Liver (tissue), 9 donors: ENCODE results near the gene SDK2. TPM values are rescaled to one million over a fixed set of nuclear protein-coding genes. Genes with fewer than 3 reads are reported as not detected.

Experiments
- DNase-seq: peaks from one replicate; pipeline ENCODE4 v3.0.0-alpha.2; 2017; ENCODE audit warnings: low spot score
- H3K27ac ChIP-seq, 2 donors: one replicate each; pipeline ENCODE4 v1.7.0; 2013; ENCODE audit warnings: inconsistent platforms in 2 of 2, low read length in 2 of 2, control low read depth in 1 of 2, low read depth in 1 of 2, mild to moderate bottlenecking in 1 of 2
- H3K27me3 ChIP-seq, 4 donors: one replicate each; pipeline versions ENCODE4 v1.6.1 to v1.7.0; 2013; ENCODE audit warnings: low read length in 3 of 4, inconsistent platforms in 1 of 4, mild to moderate bottlenecking in 1 of 4, moderate library complexity in 1 of 4; ENCODE audit not compliant: control insufficient read depth in 4 of 4, insufficient read depth in 4 of 4
- H3K36me3 ChIP-seq, 4 donors: one replicate each; pipeline versions ENCODE4 v1.6.1 to v1.7.0; 2013; ENCODE audit warnings: low read length in 3 of 4, mild to moderate bottlenecking in 3 of 4, low read depth in 1 of 4, moderate library complexity in 1 of 4; ENCODE audit not compliant: control insufficient read depth in 4 of 4, insufficient read depth in 3 of 4
- H3K4me1 ChIP-seq, 4 donors: one replicate each; pipeline versions ENCODE4 v1.6.1 to v1.7.0; 2013; ENCODE audit warnings: low read length in 3 of 4, mild to moderate bottlenecking in 3 of 4, moderate library complexity in 1 of 4; ENCODE audit not compliant: control insufficient read depth in 4 of 4, insufficient read depth in 4 of 4
- H3K4me3 ChIP-seq, 3 donors: one replicate each; pipeline versions ENCODE4 v1.6.1 to v1.7.0; 2013; ENCODE audit warnings: low read length in 3 of 3, control low read depth in 1 of 3, low read depth in 1 of 3, mild to moderate bottlenecking in 1 of 3
- H3K9ac ChIP-seq, 2 donors: one replicate each; pipeline ENCODE4 v1.7.0; 2013; ENCODE audit warnings: low read length in 2 of 2, mild to moderate bottlenecking in 2 of 2, moderate library complexity in 2 of 2, control low read depth in 1 of 2, low read depth in 1 of 2
- H3K9me3 ChIP-seq, 4 donors: one replicate each; pipeline versions ENCODE4 v1.6.1 to v1.7.0; 2013; ENCODE audit warnings: low read length in 3 of 4; ENCODE audit not compliant: control insufficient read depth in 4 of 4
- EGR1 ChIP-seq, 2 donors: IDR thresholded peaks; 2 replicates each; pipeline ENCODE4 v1.6.1; 2016 to 2018; ENCODE audit warnings: antibody characterized with exemption in 2 of 2, low read depth in 2 of 2
- FOXA1 ChIP-seq: IDR thresholded peaks from 2 replicates; pipeline ENCODE4 v1.6.1; 2016; ENCODE audit warnings: antibody characterized with exemption
- FOXA2 ChIP-seq: IDR thresholded peaks from 2 replicates; pipeline ENCODE4 v1.6.1; 2016; ENCODE audit warnings: antibody characterized with exemption
- GABPA ChIP-seq, 2 donors: IDR thresholded peaks in 1 of 2; conservative IDR thresholded peaks in 1 of 2; 2 replicates each; pipeline ENCODE4 v1.6.1; 2016; ENCODE audit warnings: antibody characterized with exemption in 2 of 2, mild to moderate bottlenecking in 1 of 2, moderate library complexity in 1 of 2
- HNF4A ChIP-seq, 2 donors: conservative IDR thresholded peaks; 2 replicates each; pipeline ENCODE4 v1.6.1; 2016; ENCODE audit warnings: antibody characterized with exemption in 2 of 2, mild to moderate bottlenecking in 2 of 2
- HNF4G ChIP-seq: IDR thresholded peaks from 2 replicates; pipeline ENCODE4 v1.6.1; 2016; ENCODE audit warnings: antibody characterized with exemption
- NR2F2 ChIP-seq: IDR thresholded peaks from 2 replicates; pipeline ENCODE4 v1.6.1; 2016; ENCODE audit warnings: antibody characterized with exemption
- RAD21 ChIP-seq, 2 donors: IDR thresholded peaks; 2 replicates each; pipeline ENCODE4 v1.6.1; 2016; ENCODE audit warnings: antibody characterized with exemption in 2 of 2, mild to moderate bottlenecking in 2 of 2
- RXRA ChIP-seq, 2 donors: IDR thresholded peaks; 2 replicates each; pipeline ENCODE4 v1.6.1; 2017 to 2018; ENCODE audit warnings: antibody characterized with exemption in 2 of 2, mild to moderate bottlenecking in 1 of 2
- SP1 ChIP-seq: IDR thresholded peaks from 2 replicates; pipeline ENCODE4 v1.6.1; 2018; ENCODE audit warnings: antibody characterized with exemption, mild to moderate bottlenecking
- TAF1 ChIP-seq: conservative IDR thresholded peaks from 2 replicates; pipeline ENCODE4 v1.6.1; 2016; ENCODE audit warnings: antibody characterized with exemption, mild to moderate bottlenecking
- YY1 ChIP-seq: IDR thresholded peaks from 2 replicates; pipeline ENCODE4 v1.6.1; 2016; ENCODE audit warnings: antibody characterized with exemption, mild to moderate bottlenecking
- WGBS: extraction: QIAGEN DNeasy Blood & Tissue Kit; methylation state at CpG from one replicate; pipeline ENCODE4 v1.1.7; 2013; 5-methylcytosine and 5-hydroxymethylcytosine counted together
- polyA plus RNA-seq, 2 donors: library from polyadenylated mRNA; stranded (reverse) in 1 of 2; unstranded in 1 of 2; fragments of 200-250 nt in 1 of 2; fragments of >200 nt in 1 of 2; fragmentation: Nextera tagmentation in 1 of 2; extraction: Ambion mirVana in 1 of 2; gene quantifications; one replicate each; pipeline versions ENCODE4 v1.2.1 to v1.2.3, GENCODE V29; 2013 to 2015
- total RNA-seq, 2 donors: library from RNA; depleted of rRNA; stranded (reverse); fragments of >200 nt; gene quantifications; one replicate each; pipeline ENCODE4 v1.2.3, GENCODE V29; 2014
- TF ChIP-seq, protein P1 (sequence below): IDR thresholded peaks from 2 replicates; pipeline ENCODE4 v1.6.1; 2016; ENCODE audit warnings: antibody characterized with exemption, mild to moderate bottlenecking
- TF ChIP-seq, protein P2 (sequence below): IDR thresholded peaks from 2 replicates; pipeline ENCODE4 v1.6.1; 2016; ENCODE audit warnings: antibody characterized with exemption
- TF ChIP-seq, protein P3 (sequence below): IDR thresholded peaks from 2 replicates; pipeline ENCODE4 v1.6.1; 2016; ENCODE audit warnings: antibody characterized with exemption
- TF ChIP-seq, protein P4 (sequence below): fragments of 150-350 bp; IDR thresholded peaks from 2 replicates; pipeline ENCODE4 v1.5.1; 2017; ENCODE audit warnings: improper control_type of control experiment, low read depth, low read length; ENCODE audit not compliant: missing input control
- TF ChIP-seq, protein P5 (sequence below): IDR thresholded peaks from 2 replicates; pipeline ENCODE4 v1.6.1; 2016; ENCODE audit warnings: antibody characterized with exemption
- donor health status: healthy.
- donor health status: healthy.
- donor health status: healthy.
- donor health status: healthy.
- donor health status: healthy.

The SDK2 gene
- total and polyA plus RNA-seq, 4 donors: 0.05 to 0.42 (median 0.10) TPM

DNA sequence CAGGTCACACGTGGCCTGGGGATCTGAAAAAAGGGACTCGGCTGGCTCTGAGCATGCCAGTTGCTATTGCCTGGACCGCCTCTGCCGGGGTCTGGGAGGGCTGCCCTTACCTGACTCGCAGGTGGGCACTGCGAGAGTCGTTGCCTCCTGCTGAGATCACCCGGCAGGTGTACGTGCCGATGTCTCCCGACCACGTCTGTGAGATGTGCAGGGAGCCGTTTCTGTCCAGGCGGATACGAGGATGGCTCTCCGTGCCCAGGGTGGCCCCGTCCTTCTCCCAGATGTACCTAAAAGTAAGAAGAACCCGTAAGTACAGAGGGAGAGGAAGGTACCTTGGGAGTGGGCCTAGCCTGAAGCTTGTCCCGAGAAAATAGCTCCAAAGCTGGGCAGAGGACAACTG, 220.4 kb downstream of the SDK2 start (continued):
- TF ChIP-seq, protein P1, sequence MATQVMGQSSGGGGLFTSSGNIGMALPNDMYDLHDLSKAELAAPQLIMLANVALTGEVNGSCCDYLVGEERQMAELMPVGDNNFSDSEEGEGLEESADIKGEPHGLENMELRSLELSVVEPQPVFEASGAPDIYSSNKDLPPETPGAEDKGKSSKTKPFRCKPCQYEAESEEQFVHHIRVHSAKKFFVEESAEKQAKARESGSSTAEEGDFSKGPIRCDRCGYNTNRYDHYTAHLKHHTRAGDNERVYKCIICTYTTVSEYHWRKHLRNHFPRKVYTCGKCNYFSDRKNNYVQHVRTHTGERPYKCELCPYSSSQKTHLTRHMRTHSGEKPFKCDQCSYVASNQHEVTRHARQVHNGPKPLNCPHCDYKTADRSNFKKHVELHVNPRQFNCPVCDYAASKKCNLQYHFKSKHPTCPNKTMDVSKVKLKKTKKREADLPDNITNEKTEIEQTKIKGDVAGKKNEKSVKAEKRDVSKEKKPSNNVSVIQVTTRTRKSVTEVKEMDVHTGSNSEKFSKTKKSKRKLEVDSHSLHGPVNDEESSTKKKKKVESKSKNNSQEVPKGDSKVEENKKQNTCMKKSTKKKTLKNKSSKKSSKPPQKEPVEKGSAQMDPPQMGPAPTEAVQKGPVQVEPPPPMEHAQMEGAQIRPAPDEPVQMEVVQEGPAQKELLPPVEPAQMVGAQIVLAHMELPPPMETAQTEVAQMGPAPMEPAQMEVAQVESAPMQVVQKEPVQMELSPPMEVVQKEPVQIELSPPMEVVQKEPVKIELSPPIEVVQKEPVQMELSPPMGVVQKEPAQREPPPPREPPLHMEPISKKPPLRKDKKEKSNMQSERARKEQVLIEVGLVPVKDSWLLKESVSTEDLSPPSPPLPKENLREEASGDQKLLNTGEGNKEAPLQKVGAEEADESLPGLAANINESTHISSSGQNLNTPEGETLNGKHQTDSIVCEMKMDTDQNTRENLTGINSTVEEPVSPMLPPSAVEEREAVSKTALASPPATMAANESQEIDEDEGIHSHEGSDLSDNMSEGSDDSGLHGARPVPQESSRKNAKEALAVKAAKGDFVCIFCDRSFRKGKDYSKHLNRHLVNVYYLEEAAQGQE: no peak
- TF ChIP-seq EGR1 (IDR thresholded peaks at IDR 0.05; ENCODE audit: low read depth in 2 of 2) (no peak), TAF1 (no peak), RXRA (IDR thresholded peaks at IDR 0.05) (no peak), YY1 (no peak), FOXA1 (no peak), SP1 (no peak), GABPA (IDR thresholded peaks at IDR 0.05 in 1 of 2, conservative IDR thresholded peaks at IDR 0.05 in 1 of 2) (no peak), RAD21 (IDR thresholded peaks at IDR 0.05) (no peak), FOXA2 (no peak)

DNA sequence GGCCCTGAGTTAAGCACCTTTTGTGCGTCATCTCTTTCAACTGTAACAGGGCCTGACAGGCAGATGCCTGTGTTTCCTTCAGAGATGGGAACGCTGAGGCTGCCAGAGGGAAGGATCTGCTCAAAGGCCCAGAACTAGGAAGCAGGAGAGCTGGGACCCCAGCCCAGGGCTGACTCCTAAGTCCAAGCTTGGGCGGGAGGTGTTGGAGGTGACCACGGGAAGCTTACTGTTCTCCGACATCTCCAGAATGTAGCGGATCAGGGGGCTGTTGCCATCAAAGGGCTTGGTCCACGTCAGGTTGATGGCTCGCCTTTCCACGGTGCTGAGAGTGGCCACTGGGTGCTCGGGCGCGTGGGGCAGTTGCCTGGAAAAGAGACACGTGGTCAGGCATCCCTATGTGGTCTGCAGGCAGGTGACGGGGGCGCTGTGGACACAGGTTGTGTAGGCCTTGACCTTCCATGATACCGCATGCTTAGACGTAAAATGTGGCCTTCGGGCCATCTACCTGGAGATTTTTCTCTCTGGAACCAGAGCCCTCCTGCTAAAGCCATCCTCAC, 221.0 kb downstream of the SDK2 start:
- no peaks in the 10 kb centered on the region for H3K36me3 ChIP-seq
- H3K4me1 ChIP-seq: no peaks in the 10 kb centered on the region
- DNase-seq: no peak
- H3K9me3 ChIP-seq: no peaks in the 10 kb centered on the region
- WGBS: 91% methylated on average over 18 of the region's 18 CpGs
- H3K27ac ChIP-seq: no peak overlapping the region
- no peaks in the 10 kb centered on the region for H3K27me3 ChIP-seq
- H3K4me3 ChIP-seq: no peak overlapping the region
- H3K9ac ChIP-seq: no peak overlapping the region
- TF ChIP-seq HNF4A (conservative IDR thresholded peaks at IDR 0.05) (no peak), SP1 (no peak), RXRA (IDR thresholded peaks at IDR 0.05) (no peak), RAD21 (IDR thresholded peaks at IDR 0.05) (no peak), YY1 (no peak), HNF4G (no peak), TAF1 (no peak), FOXA1 (no peak), GABPA (IDR thresholded peaks at IDR 0.05 in 1 of 2, conservative IDR thresholded peaks at IDR 0.05 in 1 of 2) (no peak), NR2F2 (no peak), EGR1 (IDR thresholded peaks at IDR 0.05; ENCODE audit: low read depth in 2 of 2) (no peak)
- TF ChIP-seq, protein P2, sequence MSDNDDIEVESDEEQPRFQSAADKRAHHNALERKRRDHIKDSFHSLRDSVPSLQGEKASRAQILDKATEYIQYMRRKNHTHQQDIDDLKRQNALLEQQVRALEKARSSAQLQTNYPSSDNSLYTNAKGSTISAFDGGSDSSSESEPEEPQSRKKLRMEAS: no peak
- TF ChIP-seq, protein P1: no peak
- TF ChIP-seq, protein P3, sequence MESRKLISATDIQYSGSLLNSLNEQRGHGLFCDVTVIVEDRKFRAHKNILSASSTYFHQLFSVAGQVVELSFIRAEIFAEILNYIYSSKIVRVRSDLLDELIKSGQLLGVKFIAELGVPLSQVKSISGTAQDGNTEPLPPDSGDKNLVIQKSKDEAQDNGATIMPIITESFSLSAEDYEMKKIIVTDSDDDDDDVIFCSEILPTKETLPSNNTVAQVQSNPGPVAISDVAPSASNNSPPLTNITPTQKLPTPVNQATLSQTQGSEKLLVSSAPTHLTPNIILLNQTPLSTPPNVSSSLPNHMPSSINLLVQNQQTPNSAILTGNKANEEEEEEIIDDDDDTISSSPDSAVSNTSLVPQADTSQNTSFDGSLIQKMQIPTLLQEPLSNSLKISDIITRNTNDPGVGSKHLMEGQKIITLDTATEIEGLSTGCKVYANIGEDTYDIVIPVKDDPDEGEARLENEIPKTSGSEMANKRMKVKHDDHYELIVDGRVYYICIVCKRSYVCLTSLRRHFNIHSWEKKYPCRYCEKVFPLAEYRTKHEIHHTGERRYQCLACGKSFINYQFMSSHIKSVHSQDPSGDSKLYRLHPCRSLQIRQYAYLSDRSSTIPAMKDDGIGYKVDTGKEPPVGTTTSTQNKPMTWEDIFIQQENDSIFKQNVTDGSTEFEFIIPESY: no peak
- TF ChIP-seq, protein P4, sequence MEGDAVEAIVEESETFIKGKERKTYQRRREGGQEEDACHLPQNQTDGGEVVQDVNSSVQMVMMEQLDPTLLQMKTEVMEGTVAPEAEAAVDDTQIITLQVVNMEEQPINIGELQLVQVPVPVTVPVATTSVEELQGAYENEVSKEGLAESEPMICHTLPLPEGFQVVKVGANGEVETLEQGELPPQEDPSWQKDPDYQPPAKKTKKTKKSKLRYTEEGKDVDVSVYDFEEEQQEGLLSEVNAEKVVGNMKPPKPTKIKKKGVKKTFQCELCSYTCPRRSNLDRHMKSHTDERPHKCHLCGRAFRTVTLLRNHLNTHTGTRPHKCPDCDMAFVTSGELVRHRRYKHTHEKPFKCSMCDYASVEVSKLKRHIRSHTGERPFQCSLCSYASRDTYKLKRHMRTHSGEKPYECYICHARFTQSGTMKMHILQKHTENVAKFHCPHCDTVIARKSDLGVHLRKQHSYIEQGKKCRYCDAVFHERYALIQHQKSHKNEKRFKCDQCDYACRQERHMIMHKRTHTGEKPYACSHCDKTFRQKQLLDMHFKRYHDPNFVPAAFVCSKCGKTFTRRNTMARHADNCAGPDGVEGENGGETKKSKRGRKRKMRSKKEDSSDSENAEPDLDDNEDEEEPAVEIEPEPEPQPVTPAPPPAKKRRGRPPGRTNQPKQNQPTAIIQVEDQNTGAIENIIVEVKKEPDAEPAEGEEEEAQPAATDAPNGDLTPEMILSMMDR: no peak
- TF ChIP-seq, protein P5, sequence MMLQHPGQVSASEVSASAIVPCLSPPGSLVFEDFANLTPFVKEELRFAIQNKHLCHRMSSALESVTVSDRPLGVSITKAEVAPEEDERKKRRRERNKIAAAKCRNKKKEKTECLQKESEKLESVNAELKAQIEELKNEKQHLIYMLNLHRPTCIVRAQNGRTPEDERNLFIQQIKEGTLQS: no peak
